OCI-LY1 (cell line): ENCODE results near the gene ZBTB42.

Source experiments
- H2AFZ ChIP-seq: fragments of 200-600 bp; sonication (generic), shearing (Covaris generic); 2 replicates; pipeline ENCODE4 v1.6.0; 2014; ENCODE audit warnings: antibody characterized with exemption, mild to moderate bottlenecking, low read length
- H3F3A ChIP-seq: fragments of 200-600 bp; sonication (generic), shearing (Covaris generic); 2 replicates; pipeline ENCODE4 v1.6.0; 2014; ENCODE audit warnings: mild to moderate bottlenecking, antibody characterized with exemption, low read length, moderate library complexity; ENCODE audit not compliant: insufficient read depth
- H3K27ac ChIP-seq: fragments of 200-600 bp; sonication (generic); 2 replicates; pipeline ENCODE4 v1.5.1; 2014; ENCODE audit warnings: low read length, mixed run types, mild to moderate bottlenecking, low read depth; ENCODE audit not compliant: poor library complexity, severe bottlenecking
- H3K27me3 ChIP-seq: fragments of 200-600 bp; sonication (generic); 2 replicates; pipeline ENCODE4 v1.6.0; 2014; ENCODE audit warnings: antibody characterized with exemption, mild to moderate bottlenecking, low read length, moderate library complexity; ENCODE audit not compliant: insufficient read depth
- H3K36me3 ChIP-seq: fragments of 200-600 bp; sonication (generic); 2 replicates; pipeline ENCODE4 v1.6.1; 2014; ENCODE audit warnings: mild to moderate bottlenecking, antibody characterized with exemption, low read length, moderate library complexity, mixed read lengths; ENCODE audit not compliant: insufficient read depth
- H3K4me1 ChIP-seq: fragments of 200-600 bp; sonication (generic); 2 replicates; pipeline ENCODE4 v1.5.1; 2014; ENCODE audit warnings: mild to moderate bottlenecking, low read length, moderate library complexity; ENCODE audit not compliant: insufficient read depth, severe bottlenecking
- H3K4me2 ChIP-seq: fragments of 200-600 bp; sonication (generic), shearing (Covaris generic); 2 replicates; pipeline ENCODE4 v1.6.1; 2014; ENCODE audit warnings: low read length
- H3K4me3 ChIP-seq: fragments of 200-600 bp; sonication (generic); 2 replicates; pipeline ENCODE4 v1.5.1; 2014; ENCODE audit warnings: low read length, low read depth, mild to moderate bottlenecking, mixed read lengths; ENCODE audit not compliant: poor library complexity, severe bottlenecking
- H3K79me2 ChIP-seq: fragments of 200-600 bp; shearing (Covaris generic); 2 replicates; pipeline ENCODE4 v1.6.1; 2016; ENCODE audit warnings: mixed run types, low read length, mixed read lengths; ENCODE audit not compliant: insufficient read depth
- H3K9ac ChIP-seq: fragments of 200-600 bp; sonication (generic), shearing (Covaris generic); 2 replicates; pipeline ENCODE4 v1.6.1; 2014; ENCODE audit warnings: mild to moderate bottlenecking, low read length, mixed read lengths
- H3K9me2 ChIP-seq: fragments of 200-600 bp; sonication (generic), shearing (Covaris generic); 2 replicates; pipeline ENCODE4 v1.6.1; 2014; ENCODE audit warnings: low read depth, mild to moderate bottlenecking, low read length, mixed read lengths
- H3K9me3 ChIP-seq: fragments of 200-600 bp; shearing (Covaris generic); 2 replicates; pipeline ENCODE4 v1.6.1; 2014; ENCODE audit warnings: low read length, mixed read lengths
- H4K20me1 ChIP-seq: fragments of 200-600 bp; sonication (generic), shearing (Covaris generic); 2 replicates; pipeline ENCODE4 v1.6.0; 2016; ENCODE audit warnings: mild to moderate bottlenecking, low read length; ENCODE audit not compliant: insufficient read depth
- EZH2 ChIP-seq: fragments of 200-600 bp; sonication (generic), shearing (Covaris generic); IDR thresholded peaks from 2 replicates; pipeline ENCODE4 v1.8.0; 2017; ENCODE audit warnings: borderline replicate concordance, mixed run types, mild to moderate bottlenecking, antibody characterized with exemption, low read length, moderate library complexity, mixed read lengths
- TF ChIP-seq, protein P1 (sequence below): fragments of 200-600 bp; sonication (generic), shearing (Covaris generic); IDR thresholded peaks from 2 replicates; pipeline ENCODE4 v1.5.1; 2017; ENCODE audit warnings: mild to moderate bottlenecking, antibody characterized with exemption, low read length, moderate library complexity, mixed read lengths

The ZBTB42 gene

DNA sequence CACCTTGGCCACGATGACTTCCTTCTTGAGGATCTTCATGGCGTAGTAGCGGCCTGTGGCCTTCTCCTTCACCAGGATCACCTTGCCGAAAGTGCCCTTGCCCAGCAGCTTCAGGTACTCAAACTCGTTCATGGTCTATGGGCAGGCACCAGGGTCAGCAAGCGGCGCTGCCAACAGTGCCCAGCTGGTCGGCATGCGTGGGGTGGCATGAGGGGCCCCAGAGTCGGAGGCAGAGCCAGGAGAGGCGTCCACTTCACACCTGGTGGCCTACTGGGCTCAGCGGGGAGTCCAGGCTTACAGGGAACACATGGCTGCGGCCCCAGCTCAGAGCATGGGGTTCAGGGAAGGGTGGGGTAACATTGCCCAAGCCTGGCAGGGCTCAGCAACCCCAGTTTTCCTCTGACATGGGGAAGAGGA, 25.8 kb upstream of the ZBTB42 start:
- Histone ChIP-seq H2AFZ (no peak overlapping the region), H3K9me3 (peaks cover 7% of the 10 kb centered on the region), H3K79me2 (no peaks in the 10 kb centered on the region), H4K20me1 (no peaks in the 10 kb centered on the region), H3K4me1 (no peaks in the 10 kb centered on the region), H3F3A (no peaks in the 10 kb centered on the region), H3K27ac (no peak overlapping the region), H3K9ac (no peak overlapping the region), H3K4me2 (no peak overlapping the region), H3K9me2 (no peaks in the 10 kb centered on the region), H3K36me3 (peaks cover 53% of the 10 kb centered on the region), H3K27me3 (no peaks in the 10 kb centered on the region), H3K4me3 (no peak overlapping the region)
- TF ChIP-seq, protein P1, sequence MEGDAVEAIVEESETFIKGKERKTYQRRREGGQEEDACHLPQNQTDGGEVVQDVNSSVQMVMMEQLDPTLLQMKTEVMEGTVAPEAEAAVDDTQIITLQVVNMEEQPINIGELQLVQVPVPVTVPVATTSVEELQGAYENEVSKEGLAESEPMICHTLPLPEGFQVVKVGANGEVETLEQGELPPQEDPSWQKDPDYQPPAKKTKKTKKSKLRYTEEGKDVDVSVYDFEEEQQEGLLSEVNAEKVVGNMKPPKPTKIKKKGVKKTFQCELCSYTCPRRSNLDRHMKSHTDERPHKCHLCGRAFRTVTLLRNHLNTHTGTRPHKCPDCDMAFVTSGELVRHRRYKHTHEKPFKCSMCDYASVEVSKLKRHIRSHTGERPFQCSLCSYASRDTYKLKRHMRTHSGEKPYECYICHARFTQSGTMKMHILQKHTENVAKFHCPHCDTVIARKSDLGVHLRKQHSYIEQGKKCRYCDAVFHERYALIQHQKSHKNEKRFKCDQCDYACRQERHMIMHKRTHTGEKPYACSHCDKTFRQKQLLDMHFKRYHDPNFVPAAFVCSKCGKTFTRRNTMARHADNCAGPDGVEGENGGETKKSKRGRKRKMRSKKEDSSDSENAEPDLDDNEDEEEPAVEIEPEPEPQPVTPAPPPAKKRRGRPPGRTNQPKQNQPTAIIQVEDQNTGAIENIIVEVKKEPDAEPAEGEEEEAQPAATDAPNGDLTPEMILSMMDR = no peak
- TF ChIP-seq EZH2 = no peak

DNA sequence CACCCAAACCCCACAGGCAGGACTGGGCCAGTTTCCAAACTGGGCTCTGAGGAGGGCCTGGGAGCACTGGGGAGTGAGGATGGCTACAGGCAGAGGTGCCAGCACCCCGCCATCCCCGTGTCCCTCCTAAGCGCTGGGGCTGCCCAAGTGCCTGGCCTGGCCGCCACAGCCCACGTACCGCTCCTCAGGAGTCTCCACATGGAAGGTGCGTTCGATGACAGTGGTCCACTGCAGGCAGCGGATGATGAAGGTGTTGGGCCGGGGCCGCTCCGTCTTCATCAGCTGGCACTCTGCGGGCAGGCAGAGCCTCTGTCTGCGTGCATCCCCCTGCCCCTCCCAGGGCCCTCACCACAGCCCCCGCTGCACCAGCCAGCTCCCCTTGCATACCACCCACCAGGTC, 24.4 kb upstream of the ZBTB42 start:
- Histone ChIP-seq H3K4me3 (no peak overlapping the region), H3K79me2 (no peaks in the 10 kb centered on the region), H3K4me2 (no peak overlapping the region), H3K9me3 (peaks cover under 1% of the 10 kb centered on the region; the same call in 1 of the 2 replicates), H3K4me1 (no peaks in the 10 kb centered on the region), H3K9me2 (no peaks in the 10 kb centered on the region), H3K27me3 (no peaks in the 10 kb centered on the region), H3K36me3 (peaks cover 41% of the 10 kb centered on the region), H2AFZ (no peak overlapping the region), H4K20me1 (no peaks in the 10 kb centered on the region), H3K9ac (no peak overlapping the region), H3K27ac (no peak overlapping the region), H3F3A (no peaks in the 10 kb centered on the region)
- no peak for TF ChIP-seq EZH2
- TF ChIP-seq, protein P1 = no peak

DNA sequence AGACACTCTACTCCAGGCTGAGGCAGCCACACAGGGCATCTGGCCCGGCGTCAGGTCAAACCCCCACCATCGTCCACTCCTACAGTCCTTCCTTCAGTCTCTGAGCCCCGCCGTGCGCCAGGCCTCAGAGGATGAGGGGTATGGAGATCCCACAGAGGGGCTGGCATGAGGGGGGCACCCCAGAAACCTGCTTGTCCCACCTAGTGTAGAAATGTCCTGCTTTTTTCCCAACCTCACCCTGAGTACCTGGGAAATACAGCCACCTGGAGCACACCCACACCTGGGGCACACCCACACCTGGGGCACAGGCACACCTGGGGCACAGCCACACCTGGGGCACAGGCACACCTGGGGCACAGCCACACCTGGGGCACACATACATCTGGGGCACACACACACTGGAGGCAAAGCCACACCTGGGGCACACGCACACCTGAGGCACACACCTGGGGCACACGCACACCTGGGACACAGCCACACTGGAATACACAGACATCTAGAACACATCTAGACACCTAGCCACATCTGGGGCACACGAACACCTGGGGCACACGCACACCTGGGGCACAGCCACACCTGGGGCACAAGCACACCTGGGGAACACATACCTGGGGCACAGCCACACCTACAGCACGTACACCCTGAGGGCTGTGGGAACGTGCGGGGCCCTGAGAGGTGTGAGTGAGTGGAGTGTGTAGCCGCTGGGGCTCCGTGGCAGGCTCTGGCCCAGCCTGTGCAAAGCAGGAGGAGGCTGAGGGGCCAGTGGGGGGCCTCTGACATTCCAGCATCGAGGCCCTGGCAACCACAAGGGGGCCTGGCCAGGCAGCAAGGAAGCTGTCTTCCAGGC, 23.7 kb upstream of the ZBTB42 start:
- no peaks in the 10 kb centered on the region for H3K4me1 ChIP-seq
- no peak overlapping the region for H3K4me3 ChIP-seq
- TF ChIP-seq, protein P1 = no peak
- no peak for TF ChIP-seq EZH2
- H3F3A ChIP-seq = no peaks in the 10 kb centered on the region
- H3K9me2 ChIP-seq = no peaks in the 10 kb centered on the region
- H4K20me1 ChIP-seq = no peaks in the 10 kb centered on the region
- no peaks in the 10 kb centered on the region for H3K79me2 ChIP-seq
- H3K27me3 ChIP-seq = no peaks in the 10 kb centered on the region
- peaks cover 34% of the 10 kb centered on the region for H3K36me3 ChIP-seq
- H3K4me2 ChIP-seq = no peak overlapping the region
- H3K9me3 ChIP-seq = no peaks in the 10 kb centered on the region
- H3K9ac ChIP-seq = no peak overlapping the region
- H2AFZ ChIP-seq = no peak overlapping the region
- H3K27ac ChIP-seq = peak overlapping the region; percentile 24
